ENCODE results near the gene FAM200C.
A peak's percentile ranks its signal among the peaks of the same experiment; 100 is the strongest.

- TF ChIP-seq CTCF (IDR thresholded peaks at IDR 0.05 in 8 of 11, conservative IDR thresholded peaks at IDR 0.05 in 3 of 11) (peak; percentile 73 to 94 (median 90)), POLR2AphosphoS5 (IDR thresholded peaks at IDR 0.05) (peak in 1 of 3 donors; percentile 42)
Measured at GRCh38 chr5:160439205-160439600, 39.3 kb upstream of the FAM200C start.

Data from spleen (tissue), 7 donors.